Common myeloid progenitor, CD34-positive (primary cell): ENCODE measurements around the gene PDIA6.

ENCODE experiments used
- CTCF ChIA-PET: fragments of 350-600 bp; sonication (Branson Sonifier 250); formaldehyde crosslinking; loops from one replicate; lab custom pipeline; 2021; ENCODE audit warnings: antibody characterized with exemption; lab: Charles Lee
- POLR2A ChIA-PET: fragments of 350-600 bp; sonication (Branson Sonifier 250); formaldehyde crosslinking; loops from one replicate; lab custom pipeline; 2021; ENCODE audit warnings: antibody characterized with exemption; lab: Charles Lee
- DNase-seq, 3 donors: peaks; one replicate each; pipeline versions ENCODE4 v3.0.0 to v3.0.0-alpha.2; 2013
- H3K27ac ChIP-seq, 2 experiments: 1 replicate in 1 of 2; 2 replicates in 1 of 2; pipeline ENCODE4 v1.7.0; 2013; ENCODE audit warnings: inconsistent platforms in 2 of 2, low read length in 2 of 2, mild to moderate bottlenecking in 2 of 2, low read depth in 1 of 2, moderate library complexity in 1 of 2; ENCODE audit not compliant: severe bottlenecking in 2 of 2, insufficient read depth in 1 of 2, poor library complexity in 1 of 2
- H3K27me3 ChIP-seq, 5 experiments: replicated peaks in 2 of 5; 1 replicate in 3 of 5; 2 replicates in 2 of 5; pipeline versions ENCODE4 v1.6.1 to v1.7.0; 2013; ENCODE audit warnings: low read length in 4 of 5, mild to moderate bottlenecking in 2 of 5, moderate library complexity in 2 of 5, inconsistent platforms in 1 of 5; ENCODE audit not compliant: insufficient read depth in 5 of 5, control insufficient read depth in 4 of 5
- H3K36me3 ChIP-seq, 4 experiments: 1 replicate in 2 of 4; 2 replicates in 2 of 4; pipeline versions ENCODE4 v1.6.1 to v1.7.0; 2013; ENCODE audit warnings: low read length in 3 of 4, control low read depth in 1 of 4, mild to moderate bottlenecking in 1 of 4; ENCODE audit not compliant: control insufficient read depth in 4 of 4, insufficient read depth in 4 of 4
- H3K4me1 ChIP-seq, 4 experiments: 1 replicate in 3 of 4; 2 replicates in 1 of 4; pipeline versions ENCODE4 v1.6.1 to v1.7.1; 2013; ENCODE audit warnings: low read length in 3 of 4, mild to moderate bottlenecking in 3 of 4, control low read depth in 1 of 4, inconsistent platforms in 1 of 4, moderate library complexity in 1 of 4; ENCODE audit not compliant: control insufficient read depth in 4 of 4, insufficient read depth in 4 of 4; ENCODE audit errors: control extremely low read depth in 1 of 4
- H3K4me3 ChIP-seq, 7 experiments: 1 replicate in 4 of 7; 2 replicates in 3 of 7; pipeline versions ENCODE4 v1.5.1 to v1.7.0; 2013; ENCODE audit warnings: mild to moderate bottlenecking in 7 of 7, low read length in 6 of 7, moderate library complexity in 6 of 7, inconsistent platforms in 2 of 7, low read depth in 2 of 7, control low read depth in 1 of 7; ENCODE audit not compliant: insufficient read depth in 4 of 7, control insufficient read depth in 1 of 7; ENCODE audit errors: extremely low read depth in 1 of 7
- H3K9me3 ChIP-seq, 5 experiments: 1 replicate in 4 of 5; 2 replicates in 1 of 5; pipeline versions ENCODE4 v1.6.1 to v1.7.1; 2013; ENCODE audit warnings: low read length in 4 of 5, mild to moderate bottlenecking in 2 of 5, inconsistent platforms in 1 of 5, low read depth in 1 of 5, moderate library complexity in 1 of 5; ENCODE audit not compliant: control insufficient read depth in 4 of 5, insufficient read depth in 2 of 5; ENCODE audit errors: control extremely low read depth in 1 of 5
- WGBS: methylation state at CpG from one replicate; pipeline ENCODE4 v1.1.5; 2013; ENCODE audit not compliant: insufficient coverage; 5-methylcytosine and 5-hydroxymethylcytosine counted together

The PDIA6 gene

GRCh38 chr2:10792001-10792634, 20.5 kb downstream of the PDIA6 start:
- WGBS = no CpG with 5 or more reads among the region's 2 CpGs
- ChIA-PET POLR2A (no interaction called here), CTCF (interaction anchor here (1.6 to 1.7 kb wide), 2 partner anchors 9 to 10 kb away, joined by 4 to 8 read pairs; no protein-coding TSS in a partner anchor)
- Histone ChIP-seq H3K36me3 (peaks cover 22 to 79% (median 59%) of the 10 kb centered on the region in 4 experiments), H3K4me3 (no peak overlapping the region), H3K27me3 (no peaks in the 10 kb centered on the region), H3K4me1 (no peaks in the 10 kb centered on the region), H3K9me3 (no peaks in the 10 kb centered on the region), H3K27ac (no peak overlapping the region)
- DNase-seq = no peak

GRCh38 chr2:10790228-10790973, 22.2 kb downstream of the PDIA6 start:
- H3K27ac ChIP-seq = no peak overlapping the region

GRCh38 chr2:10788855-10789254, 23.7 kb downstream of the PDIA6 start:
- WGBS = 97% methylated on average over 4 of the region's 8 CpGs
- no peak overlapping the region for H3K4me3 ChIP-seq
- H3K9me3 ChIP-seq = no peaks in the 10 kb centered on the region
- no peak for DNase-seq
- no peaks in the 10 kb centered on the region for H3K27me3 ChIP-seq
- no peak overlapping the region for H3K27ac ChIP-seq
- ChIA-PET CTCF (interaction anchor here (0.9 kb wide), 1 partner anchor 12 kb away, joined by 3 read pairs; no protein-coding TSS in a partner anchor), POLR2A (no interaction called here)
- H3K4me1 ChIP-seq = no peaks in the 10 kb centered on the region
- peaks cover 27 to 93% (median 63%) of the 10 kb centered on the region in 4 experiments for H3K36me3 ChIP-seq

More at GRCh38 chr2:10790228-10790973, 22.2 kb downstream of the PDIA6 start:
- ChIA-PET POLR2A (no interaction called here), CTCF (no interaction called here)
- Histone ChIP-seq H3K4me1 (no peaks in the 10 kb centered on the region), H3K4me3 (no peak overlapping the region), H3K27me3 (no peaks in the 10 kb centered on the region), H3K9me3 (no peaks in the 10 kb centered on the region), H3K36me3 (peaks cover 21 to 83% (median 62%) of the 10 kb centered on the region in 4 experiments)
- DNase-seq = no peak
- 100% methylated on average over 6 of the region's 6 CpGs for WGBS

- Histone ChIP-seq H3K4me3 (no peak overlapping the region), H3K27ac (no peak overlapping the region), H3K27me3 (no peaks in the 10 kb centered on the region), H3K4me1 (no peaks in the 10 kb centered on the region), H3K9me3 (no peaks in the 10 kb centered on the region), H3K36me3 (peaks cover 29 to 91% (median 62%) of the 10 kb centered on the region in 4 experiments)
- POLR2A ChIA-PET = no interaction called here
- WGBS = 95% methylated on average over 20 of the region's 20 CpGs
- peak; percentile 16 to 36 (median 32) for DNase-seq
- CTCF ChIA-PET = interaction anchor here (1.5 kb wide), 1 partner anchor 11 kb away, joined by 4 read pairs; no protein-coding TSS in a partner anchor
Measured at GRCh38 chr2:10787176-10787968, 25.2 kb downstream of the PDIA6 start.

- ChIA-PET CTCF (interaction anchor here (1.5 kb wide), 1 partner anchor 10 kb away, joined by 4 read pairs; no protein-coding TSS in a partner anchor), POLR2A (no interaction called here)
- Histone ChIP-seq H3K27ac (no peak overlapping the region), H3K27me3 (no peaks in the 10 kb centered on the region), H3K4me1 (no peaks in the 10 kb centered on the region), H3K9me3 (no peaks in the 10 kb centered on the region), H3K4me3 (no peak overlapping the region), H3K36me3 (peaks cover 26 to 91% (median 63%) of the 10 kb centered on the region in 4 experiments)
- DNase-seq = no peak
- WGBS = 100% methylated on average over 1 of the region's 12 CpGs
Measured at GRCh38 chr2:10786240-10786982, 26.2 kb downstream of the PDIA6 start.

- ChIA-PET CTCF (no interaction called here), POLR2A (no interaction called here)
- H3K27ac ChIP-seq = no peak overlapping the region
Measured at GRCh38 chr2:10785260-10785659, 27.3 kb downstream of the PDIA6 start.

More at GRCh38 chr2:10785260-10785659, 27.3 kb downstream of the PDIA6 start:
- no peak overlapping the region for H3K4me3 ChIP-seq
- H3K27me3 ChIP-seq = no peaks in the 10 kb centered on the region
- no peaks in the 10 kb centered on the region for H3K4me1 ChIP-seq
- 100% methylated on average over 4 of the region's 5 CpGs for WGBS
- H3K36me3 ChIP-seq = peaks cover 26 to 87% (median 63%) of the 10 kb centered on the region in 4 experiments
- no peaks in the 10 kb centered on the region for H3K9me3 ChIP-seq
- no peak for DNase-seq
